K562 (cell line): ENCODE data around the gene WWC2. TPM values are rescaled to one million over a fixed set of nuclear protein-coding genes. Genes with fewer than 3 reads are reported as not detected.

Source experiments
- ATAC-seq: fragments of 200-7000 bp; cut with Tn5 transposase; 3 replicates; pipeline ENCODE4 v1.9.1; 2020; ENCODE audit warnings: moderate library complexity
- BruUV-seq: library from RNA; stranded (reverse); fragments of 400-500 nt; replicated peaks from 2 replicates; lab custom pipeline; 2021; lab: Mats Ljungman, UMichigan
- CTCF ChIA-PET: fragments of 300-600 bp; formaldehyde crosslinking; extraction: SDS; loops from one replicate; lab custom pipeline; 2021; ENCODE audit warnings: low intra/inter-chr PET ratio; lab: Yijun Ruan, JAX
- POLR2A ChIA-PET: fragments of 300-600, 350-650 bp; sonication (Branson Sonifier 250); formaldehyde crosslinking; extraction: SDS; loops from one replicate; lab custom pipeline; 2021; ENCODE audit warnings: antibody characterized with exemption, inconsistent platforms; lab: Yijun Ruan, JAX
- DNase-seq, 4 experiments: peaks; one replicate each; pipeline versions ENCODE4 v3.0.0 to v3.0.0-alpha.2; 2011 to 2018; ENCODE audit warnings: low spot score in 3 of 4, mixed read lengths in 3 of 4; ENCODE audit errors: extremely low read depth in 1 of 4
- FAIRE-seq: peaks from 2 replicates; lab custom pipeline; 2011; peaks lifted over from hg19 to GRCh38; lab: Jason Lieb, UNC
- H2AFZ ChIP-seq: 2 replicates; pipeline ENCODE4 v1.6.0; 2011; ENCODE audit warnings: low read depth, low read length, control low read depth, inconsistent platforms
- H3K27ac ChIP-seq: fragments of 200-600 bp; 3 replicates; pipeline ENCODE4 v1.8.0; 2011; ENCODE audit warnings: low read depth, mild to moderate bottlenecking, control low read depth, inconsistent platforms, low read length, moderate library complexity, mixed read lengths; ENCODE audit errors: extremely low read depth
- H3K27me3 ChIP-seq, 2 experiments: fragments of 300-600 bp in 1 of 2; 2 replicates in 1 of 2; 3 replicates in 1 of 2; pipeline versions ENCODE4 v1.6.0 to v1.8.0; 2011; ENCODE audit warnings: inconsistent platforms in 2 of 2, low read length in 2 of 2, mild to moderate bottlenecking in 1 of 2, mixed read lengths in 1 of 2, moderate library complexity in 1 of 2; ENCODE audit not compliant: control insufficient read depth in 2 of 2, insufficient read depth in 2 of 2
- H3K36me3 ChIP-seq: fragments of 300-600 bp; 3 replicates; pipeline ENCODE4 v1.8.0; 2011; ENCODE audit warnings: mild to moderate bottlenecking, low read length, inconsistent platforms; ENCODE audit not compliant: control insufficient read depth, insufficient read depth
- H3K4me1 ChIP-seq, 2 experiments: fragments of 200-600 bp in 1 of 2; replicated peaks in 1 of 2; 2 replicates in 1 of 2; 3 replicates in 1 of 2; pipeline versions ENCODE4 v1.5.1 to v1.8.0; 2011; ENCODE audit warnings: inconsistent platforms in 2 of 2, low read length in 2 of 2, mild to moderate bottlenecking in 1 of 2, mixed read lengths in 1 of 2, moderate library complexity in 1 of 2; ENCODE audit not compliant: control insufficient read depth in 2 of 2, insufficient read depth in 2 of 2
- H3K4me2 ChIP-seq: 2 replicates; pipeline ENCODE4 v1.6.1; 2011; ENCODE audit warnings: low read length, control low read depth, inconsistent platforms, mixed read lengths; ENCODE audit not compliant: insufficient read depth
- H3K4me3 ChIP-seq: fragments of 200-600 bp; sonication (generic), shearing (Covaris generic); 2 replicates; pipeline ENCODE4 v1.5.1; 2016; ENCODE audit warnings: control low read depth, inconsistent platforms
- H3K79me2 ChIP-seq: fragments of 200-600 bp; 3 replicates; pipeline ENCODE4 v1.8.0; 2011; ENCODE audit warnings: low read length, inconsistent platforms; ENCODE audit not compliant: control insufficient read depth, insufficient read depth
- H3K9ac ChIP-seq, 2 experiments: 2 replicates each; pipeline versions ENCODE4 v1.6.0 to v1.6.1; 2011; ENCODE audit warnings: low read depth in 2 of 2, low read length in 2 of 2, control low read depth in 1 of 2, inconsistent platforms in 1 of 2, mild to moderate bottlenecking in 1 of 2, mixed read lengths in 1 of 2; ENCODE audit not compliant: insufficient read depth in 1 of 2
- H3K9me1 ChIP-seq: one replicate; pipeline ENCODE4 v1.6.0; 2011; ENCODE audit warnings: inconsistent platforms, mild to moderate bottlenecking, low read length, moderate library complexity; ENCODE audit not compliant: control insufficient read depth, insufficient read depth
- H3K9me3 ChIP-seq: replicated peaks from 2 replicates; pipeline ENCODE4 v1.5.1; 2011; ENCODE audit warnings: low read depth, low read length, inconsistent platforms; ENCODE audit not compliant: control insufficient read depth, insufficient read depth
- H4K20me1 ChIP-seq: replicated peaks from 2 replicates; pipeline ENCODE4 v1.6.1; 2011; ENCODE audit warnings: low read length, inconsistent platforms, mixed read lengths; ENCODE audit not compliant: control insufficient read depth, insufficient read depth
- HCFC1 ChIP-seq: IDR thresholded peaks from 2 replicates; pipeline ENCODE4 v1.6.1; 2012; ENCODE audit warnings: low read depth, low read length, improper control_type of control experiment
- HDAC6 ChIP-seq: IDR thresholded peaks from 2 replicates; pipeline ENCODE4 v1.6.1; 2012; ENCODE audit warnings: low read depth, mild to moderate bottlenecking, control low read depth, inconsistent platforms, low read length, moderate library complexity
- KAT7 ChIP-seq: sonication (generic); formaldehyde crosslinking; IDR thresholded peaks from 2 replicates; pipeline ENCODE4 v1.8.0; 2022; ENCODE audit warnings: missing genetic modification reagents, mild to moderate bottlenecking, borderline replicate concordance
- NFIX ChIP-seq: fragments of 250-450 bp; sonication (Bioruptor Pico); IDR thresholded peaks from 2 replicates; pipeline ENCODE4 v1.4.0; 2020; ENCODE audit warnings: low read depth, mild to moderate bottlenecking, moderate library complexity
- POLR2AphosphoS2 ChIP-seq: IDR thresholded peaks from 2 replicates; pipeline ENCODE4 v1.6.1; 2012; ENCODE audit warnings: low read length, improper control_type of control experiment
- RBM17 ChIP-seq: fragments of 200-400 bp; formaldehyde crosslinking; IDR thresholded peaks from 2 replicates; pipeline ENCODE4 v1.6.1; 2017; ENCODE audit warnings: low read depth, mild to moderate bottlenecking, low read length, borderline replicate concordance
- SETDB1 ChIP-seq: IDR thresholded peaks from one replicate; pipeline ENCODE4 v1.6.1; 2012; ENCODE audit warnings: low read length, control low read depth, inconsistent platforms
- SIN3B ChIP-seq: fragments of 450-650 bp; IDR thresholded peaks from 2 replicates; pipeline ENCODE4 v1.6.1; 2017; ENCODE audit warnings: low read depth, mild to moderate bottlenecking, moderate library complexity
- STAT5A ChIP-seq: IDR thresholded peaks from 2 replicates; pipeline ENCODE4 v1.6.1; 2012; ENCODE audit warnings: low read length, inconsistent platforms, borderline replicate concordance
- TCF7 ChIP-seq: sonication (generic); IDR thresholded peaks from 2 replicates; pipeline ENCODE4 v1.6.1; 2016; ENCODE audit warnings: antibody characterized with exemption, borderline replicate concordance
- TSC22D4 ChIP-seq: fragments of 450-650 bp; IDR thresholded peaks from 2 replicates; pipeline ENCODE4 v1.6.1; 2016; ENCODE audit warnings: missing genetic modification characterization, missing biosample characterization, control low read depth
- ZNF121 ChIP-seq: sonication (generic); formaldehyde crosslinking; conservative IDR thresholded peaks from 2 replicates; pipeline ENCODE4 v1.8.0; 2022; ENCODE audit warnings: missing genetic modification reagents
- WGBS: fragments of 100-300 bp; shearing (Covaris generic); methylation state at CpG from one replicate; pipeline ENCODE4 v1.1.6; 2016; ENCODE audit warnings: low coverage, mixed read lengths; ENCODE audit not compliant: insufficient coverage; ENCODE audit errors: missing lambda C conversion rate; 5-methylcytosine and 5-hydroxymethylcytosine counted together
- in situ Hi-C: fragments of 300-500 bp; cut with MboI; formaldehyde crosslinking; loops from 4 replicates; pipeline ENCODE4 v1.15.0; 2018; ENCODE audit warnings: inconsistent platforms, mixed read lengths
- intact Hi-C: fragments of 100-400 bp; cut with micrococcal nuclease; formaldehyde crosslinking; loops from 2 replicates; pipeline ENCODE4 v1.14.2; 2022
- polyA plus RNA-seq, 8 experiments: library from polyadenylated mRNA; depleted of rRNA in 4 of 8; stranded (reverse) in 5 of 8; unstranded in 3 of 8; fragments of >200 nt; fragmentation: Nextera tagmentation in 2 of 8; fragmentation: Illumina TruSeq in 1 of 8; extraction: Ambion mirVana in 2 of 8; extraction: Trizol in 1 of 8; gene quantifications; 2 replicates each; pipeline versions ENCODE4 v1.2.1 to v1.2.3, GENCODE V29; 2011 to 2014; ENCODE audit warnings: inconsistent platforms in 1 of 8, missing spikeins in 1 of 8
- total RNA-seq, 7 experiments: library from RNA; depleted of rRNA in 6 of 7; stranded (reverse); fragments of >200 nt in 6 of 7; fragmentation: Illumina TruSeq in 2 of 7; extraction: Trizol in 2 of 7; gene quantifications; 2 replicates each; pipeline versions ENCODE4 v1.2.1 to v1.2.3, GENCODE V29; 2011 to 2021; ENCODE audit warnings: low replicate concordance in 1 of 7
- TF ChIP-seq, protein P1 (sequence below): fragments of 250-450 bp; sonication (Bioruptor Pico); IDR thresholded peaks from 2 replicates; pipeline ENCODE4 v1.5.0; 2020; ENCODE audit warnings: mild to moderate bottlenecking

The WWC2 gene
- total and polyA plus RNA-seq, 9 of the 15 experiments (the other 6 are each of a cell fraction or from before 2014, with no cell fraction given): 3.7 to 39.4 (median 19.6) TPM

DNA sequence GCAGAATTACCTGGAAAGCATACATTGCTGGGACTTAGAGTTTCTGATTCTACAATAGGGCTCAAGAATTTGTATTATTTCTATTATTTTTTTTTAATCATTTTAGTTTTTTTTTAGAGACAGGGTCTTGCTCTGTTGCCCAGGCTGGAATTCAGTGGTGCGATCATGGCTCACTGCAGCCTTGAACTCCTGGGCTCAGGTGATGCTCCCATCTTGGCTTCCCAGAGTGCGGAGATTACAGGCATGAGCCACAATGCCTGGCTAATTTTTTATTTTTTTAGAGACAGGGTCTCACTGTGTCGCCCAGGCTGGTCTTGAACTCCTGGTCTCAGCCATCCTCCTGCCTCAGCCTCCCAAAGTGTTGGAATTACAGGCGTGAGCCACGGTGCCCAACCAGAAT lies 92.6 kb downstream of the WWC2 start:
- no peaks in the 10 kb centered on the region for H3K79me2 ChIP-seq
- ChIA-PET POLR2A (no interaction called here), CTCF (no interaction called here)
- H3K4me1 ChIP-seq: no peaks in the 10 kb centered on the region; a peak in 2 of 5 replicates
- peak; percentile 7; the same call in 1 of the 2 replicates for TF ChIP-seq ZNF121
- TF ChIP-seq HCFC1: no peak
- H3K4me2 ChIP-seq: no peak overlapping the region
- H3K4me3 ChIP-seq: no peak overlapping the region
- H3K9ac ChIP-seq: no peak overlapping the region
- no peaks in the 10 kb centered on the region for H3K36me3 ChIP-seq
- ATAC-seq (no peak), FAIRE-seq (no peak), DNase-seq (no peak)
- in situ Hi-C loops (no loop called here), intact Hi-C loops (no loop called here)
- no peaks in the 10 kb centered on the region for H3K27me3 ChIP-seq
- no peak overlapping the region for H3K27ac ChIP-seq
- no peak overlapping the region for H2AFZ ChIP-seq
- no peaks in the 10 kb centered on the region for H3K9me1 ChIP-seq
- no peaks in the 10 kb centered on the region for H3K9me3 ChIP-seq
- BruUV-seq: no TSS peak
- peaks cover 4% of the 10 kb centered on the region; the same call in 1 of the 2 replicates for H4K20me1 ChIP-seq
- WGBS: 89% methylated on average over 5 of the region's 5 CpGs

DNA sequence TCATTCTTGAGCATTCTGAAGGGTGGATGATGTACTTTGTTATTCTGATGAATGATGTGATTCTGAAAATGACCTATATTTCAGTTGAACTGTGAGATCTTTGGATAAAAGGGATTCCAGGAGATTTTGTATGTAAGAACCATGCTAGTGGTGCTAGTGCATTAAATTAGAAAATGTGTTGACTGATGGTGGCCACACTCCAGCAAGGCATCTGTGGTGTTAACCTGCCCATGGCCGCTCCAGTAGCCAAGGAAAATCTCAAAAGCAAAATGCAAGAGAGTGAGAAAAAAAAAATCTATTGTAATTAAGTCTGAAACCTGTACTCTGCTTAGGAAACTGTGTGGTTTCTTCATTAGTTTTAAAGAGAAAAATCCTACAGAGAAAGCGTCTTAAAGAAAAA lies 93.5 kb downstream of the WWC2 start:
- no peak overlapping the region for H2AFZ ChIP-seq
- ATAC-seq (no peak), FAIRE-seq (no peak)
- H3K27ac ChIP-seq: no peak overlapping the region
- no peaks in the 10 kb centered on the region for H3K27me3 ChIP-seq
- POLR2A ChIA-PET: no interaction called here
- H3K9me1 ChIP-seq: no peaks in the 10 kb centered on the region
- H3K4me2 ChIP-seq: no peak overlapping the region
- intact Hi-C loops: no loop called here
- TF ChIP-seq TSC22D4 (tag): no peak
- TF ChIP-seq STAT5A: no peak
- TF ChIP-seq SIN3B: no peak
- no peak for TF ChIP-seq NFIX
- TF ChIP-seq KAT7: no peak
- no peak for TF ChIP-seq TCF7
- TF ChIP-seq SETDB1: no peak
- TF ChIP-seq, protein P1, sequence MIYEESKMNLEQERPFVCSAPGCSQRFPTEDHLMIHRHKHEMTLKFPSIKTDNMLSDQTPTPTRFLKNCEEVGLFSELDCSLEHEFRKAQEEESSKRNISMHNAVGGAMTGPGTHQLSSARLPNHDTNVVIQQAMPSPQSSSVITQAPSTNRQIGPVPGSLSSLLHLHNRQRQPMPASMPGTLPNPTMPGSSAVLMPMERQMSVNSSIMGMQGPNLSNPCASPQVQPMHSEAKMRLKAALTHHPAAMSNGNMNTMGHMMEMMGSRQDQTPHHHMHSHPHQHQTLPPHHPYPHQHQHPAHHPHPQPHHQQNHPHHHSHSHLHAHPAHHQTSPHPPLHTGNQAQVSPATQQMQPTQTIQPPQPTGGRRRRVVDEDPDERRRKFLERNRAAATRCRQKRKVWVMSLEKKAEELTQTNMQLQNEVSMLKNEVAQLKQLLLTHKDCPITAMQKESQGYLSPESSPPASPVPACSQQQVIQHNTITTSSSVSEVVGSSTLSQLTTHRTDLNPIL: no peak
- no peak for TF ChIP-seq HDAC6
- TF ChIP-seq POLR2AphosphoS2: no peak
- TF ChIP-seq RBM17: no peak
- TF ChIP-seq, all 486 proteins: peak for 0
- in situ Hi-C loops: no loop called here
- Histone ChIP-seq H3K9me3 (no peaks in the 10 kb centered on the region), H3K79me2 (no peaks in the 10 kb centered on the region), H3K4me1 (no peaks in the 10 kb centered on the region; a peak in 2 of 5 replicates), H4K20me1 (peaks cover 4% of the 10 kb centered on the region; the same call in 1 of the 2 replicates), H3K9ac (no peak overlapping the region), H3K36me3 (no peaks in the 10 kb centered on the region), H3K4me3 (no peak overlapping the region)
- WGBS: 34% methylated on average over 2 of the region's 2 CpGs
- CTCF ChIA-PET: no interaction called here
- BruUV-seq: no TSS peak
- DNase-seq: no peak
